ENCODE results near the gene SLC16A5.

Gene SLC16A5

DNA sequence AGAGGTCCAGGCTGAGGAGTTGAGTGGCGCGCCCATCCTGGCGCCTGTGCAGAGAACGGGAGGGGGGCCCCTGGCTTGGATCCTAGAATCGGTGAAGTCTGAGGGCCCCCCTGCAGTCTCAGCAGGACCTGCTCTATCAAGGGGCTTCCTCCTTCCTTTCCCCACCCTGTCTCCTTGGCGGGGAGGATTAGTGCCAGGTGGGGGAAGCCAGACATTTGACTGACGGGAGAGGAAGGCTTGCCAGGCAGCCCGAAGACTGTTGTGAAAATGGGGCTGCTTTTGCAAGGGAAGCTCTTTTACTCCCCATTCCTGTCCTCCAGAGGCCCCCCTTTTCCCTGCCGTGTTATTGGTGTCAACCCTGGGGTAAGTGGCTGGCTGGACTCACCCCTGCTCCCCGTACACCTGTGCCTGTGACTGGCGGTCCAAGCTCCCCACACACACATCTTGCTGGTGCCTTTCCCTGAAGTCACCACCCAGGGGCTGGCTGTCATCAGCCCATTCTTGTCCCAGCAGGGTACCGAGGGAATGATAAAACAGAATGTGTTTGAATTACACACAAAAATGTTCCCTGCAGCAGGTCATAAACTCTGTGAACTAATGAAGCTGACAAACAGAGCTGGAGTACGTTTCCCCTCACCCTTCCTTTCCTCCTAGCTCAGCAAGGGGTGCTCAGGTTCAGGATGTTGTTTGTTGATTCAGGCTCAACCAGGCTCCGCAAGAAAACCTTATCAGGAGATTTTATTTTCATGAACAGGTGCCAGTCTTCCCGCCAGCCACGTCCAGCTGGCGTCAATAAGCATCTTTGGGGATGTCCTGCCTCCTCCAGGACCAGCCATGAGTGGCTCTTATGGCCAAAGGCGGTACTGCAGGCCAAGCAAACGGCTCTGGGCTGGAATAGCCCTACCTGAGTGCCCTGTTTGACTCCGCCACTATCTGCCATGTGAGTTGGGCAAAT, 17.6 kb downstream of the SLC16A5 start:
- H3K4me3 ChIP-seq (ENCODE audit: low read depth, low read length) = no peak overlapping the region
- TF ChIP-seq POLR2A (IDR thresholded peaks at IDR 0.05; ENCODE audit: extremely low read depth, insufficient read length) (no peak), MYC (IDR thresholded peaks at IDR 0.05; ENCODE audit: low read depth, low read length) (no peak)
- TF ChIP-seq, protein P1, sequence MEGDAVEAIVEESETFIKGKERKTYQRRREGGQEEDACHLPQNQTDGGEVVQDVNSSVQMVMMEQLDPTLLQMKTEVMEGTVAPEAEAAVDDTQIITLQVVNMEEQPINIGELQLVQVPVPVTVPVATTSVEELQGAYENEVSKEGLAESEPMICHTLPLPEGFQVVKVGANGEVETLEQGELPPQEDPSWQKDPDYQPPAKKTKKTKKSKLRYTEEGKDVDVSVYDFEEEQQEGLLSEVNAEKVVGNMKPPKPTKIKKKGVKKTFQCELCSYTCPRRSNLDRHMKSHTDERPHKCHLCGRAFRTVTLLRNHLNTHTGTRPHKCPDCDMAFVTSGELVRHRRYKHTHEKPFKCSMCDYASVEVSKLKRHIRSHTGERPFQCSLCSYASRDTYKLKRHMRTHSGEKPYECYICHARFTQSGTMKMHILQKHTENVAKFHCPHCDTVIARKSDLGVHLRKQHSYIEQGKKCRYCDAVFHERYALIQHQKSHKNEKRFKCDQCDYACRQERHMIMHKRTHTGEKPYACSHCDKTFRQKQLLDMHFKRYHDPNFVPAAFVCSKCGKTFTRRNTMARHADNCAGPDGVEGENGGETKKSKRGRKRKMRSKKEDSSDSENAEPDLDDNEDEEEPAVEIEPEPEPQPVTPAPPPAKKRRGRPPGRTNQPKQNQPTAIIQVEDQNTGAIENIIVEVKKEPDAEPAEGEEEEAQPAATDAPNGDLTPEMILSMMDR (IDR thresholded peaks at IDR 0.05; ENCODE audit: low read depth, low read length) = peak; percentile 77
- TF ChIP-seq, protein P2, sequence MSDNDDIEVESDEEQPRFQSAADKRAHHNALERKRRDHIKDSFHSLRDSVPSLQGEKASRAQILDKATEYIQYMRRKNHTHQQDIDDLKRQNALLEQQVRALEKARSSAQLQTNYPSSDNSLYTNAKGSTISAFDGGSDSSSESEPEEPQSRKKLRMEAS (IDR thresholded peaks at IDR 0.05; ENCODE audit: low read depth, low read length) = no peak
- DNase-seq (ENCODE audit: low read depth) = peak; percentile 47

DNA sequence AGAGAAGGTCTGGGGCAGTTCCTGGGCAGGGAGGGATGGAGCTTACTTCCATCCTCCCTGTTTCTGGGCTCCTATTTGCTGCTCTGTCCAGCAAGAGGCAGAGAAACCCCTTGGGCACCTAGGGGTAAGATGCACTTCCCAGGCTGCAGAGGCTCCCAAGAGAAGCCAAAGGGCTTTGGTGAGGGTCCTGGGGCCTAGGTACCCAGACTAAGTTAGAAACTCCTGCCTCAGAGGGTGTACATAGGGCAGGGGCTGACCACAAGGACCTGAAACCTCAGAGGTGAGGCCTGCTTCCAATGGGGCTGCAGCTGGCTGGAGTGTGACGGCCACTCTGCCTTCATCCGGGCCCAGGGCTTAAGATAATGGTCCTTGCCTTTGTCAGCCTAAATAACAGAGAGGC, 20.4 kb downstream of the SLC16A5 start:
- no peak for DNase-seq (ENCODE audit: low read depth)
- H3K4me3 ChIP-seq (ENCODE audit: low read depth, low read length) = no peak overlapping the region
- no peak for TF ChIP-seq POLR2A (IDR thresholded peaks at IDR 0.05; ENCODE audit: extremely low read depth, insufficient read length)
- TF ChIP-seq, protein P2 (IDR thresholded peaks at IDR 0.05; ENCODE audit: low read depth, low read length) = no peak

GRCh38 chr17:75109046-75109406, 21.3 kb downstream of the SLC16A5 start:
- peak overlapping the region; percentile 86 for H3K4me3 ChIP-seq (ENCODE audit: low read depth, low read length)
- no peak for DNase-seq (ENCODE audit: low read depth)
- TF ChIP-seq, protein P1 (IDR thresholded peaks at IDR 0.05; ENCODE audit: low read depth, low read length) = no peak
- TF ChIP-seq MYC (IDR thresholded peaks at IDR 0.05; ENCODE audit: low read depth, low read length) = no peak

DNA sequence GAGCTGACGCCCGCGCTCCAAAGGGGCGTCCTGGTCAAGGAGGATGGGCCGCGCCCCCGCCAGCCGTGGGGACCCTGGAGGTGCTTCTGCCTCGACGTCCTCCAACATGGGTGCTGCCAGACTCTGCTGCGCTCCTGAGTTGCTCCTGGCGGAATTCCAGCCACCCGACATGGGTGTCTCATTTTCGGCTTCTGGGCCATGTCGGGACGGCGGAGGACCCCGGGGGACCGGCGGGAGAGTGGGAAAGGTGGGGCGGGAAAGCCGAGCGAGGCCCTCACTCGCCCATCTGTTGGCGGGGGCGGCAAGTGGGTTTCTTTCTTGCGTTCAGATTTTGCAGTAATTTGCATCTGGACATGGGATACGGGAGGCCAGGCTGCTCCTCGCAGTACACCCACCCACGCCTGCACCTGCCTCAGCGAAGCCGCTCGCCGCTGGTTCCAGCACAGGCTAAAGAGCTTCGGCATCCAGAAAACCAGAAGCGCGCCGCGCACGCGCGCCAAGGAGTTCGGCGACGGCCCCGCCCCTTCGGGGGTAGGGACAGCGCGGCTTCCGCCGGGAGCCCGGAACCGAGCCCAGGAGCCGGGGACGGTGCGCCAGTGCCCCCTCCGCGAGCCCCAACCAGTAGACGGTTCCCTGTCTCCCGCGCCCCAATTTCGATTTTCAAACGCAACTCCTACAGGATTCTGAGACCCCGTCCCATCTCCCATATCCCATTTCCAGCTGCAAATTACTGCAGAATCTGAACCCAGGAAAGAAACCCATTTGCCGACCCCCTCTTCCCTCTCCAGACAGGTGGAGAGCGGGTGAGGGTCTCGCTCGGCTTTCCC, 21.9 kb downstream of the SLC16A5 start, which contains the start of gene ARMC7:
ARMC7 (plus strand) TSS at position 563 of the 827 bp plus-strand sequence. CDS start 320 bp downstream, outside the sequence.
- H3K4me3 ChIP-seq (ENCODE audit: low read depth, low read length) = peak within 1 kb of the TSS; percentile 86
- no peak; the same call in 1 of the 2 replicates for TF ChIP-seq MYC (IDR thresholded peaks at IDR 0.05; ENCODE audit: low read depth, low read length)
- TF ChIP-seq, protein P2 (IDR thresholded peaks at IDR 0.05; ENCODE audit: low read depth, low read length) = peak; percentile 15; the same call in 1 of the 2 replicates
- peak; percentile 74 for TF ChIP-seq POLR2A (IDR thresholded peaks at IDR 0.05; ENCODE audit: extremely low read depth, insufficient read length)
- DNase-seq (ENCODE audit: low read depth) = peak; percentile 88

DNA sequence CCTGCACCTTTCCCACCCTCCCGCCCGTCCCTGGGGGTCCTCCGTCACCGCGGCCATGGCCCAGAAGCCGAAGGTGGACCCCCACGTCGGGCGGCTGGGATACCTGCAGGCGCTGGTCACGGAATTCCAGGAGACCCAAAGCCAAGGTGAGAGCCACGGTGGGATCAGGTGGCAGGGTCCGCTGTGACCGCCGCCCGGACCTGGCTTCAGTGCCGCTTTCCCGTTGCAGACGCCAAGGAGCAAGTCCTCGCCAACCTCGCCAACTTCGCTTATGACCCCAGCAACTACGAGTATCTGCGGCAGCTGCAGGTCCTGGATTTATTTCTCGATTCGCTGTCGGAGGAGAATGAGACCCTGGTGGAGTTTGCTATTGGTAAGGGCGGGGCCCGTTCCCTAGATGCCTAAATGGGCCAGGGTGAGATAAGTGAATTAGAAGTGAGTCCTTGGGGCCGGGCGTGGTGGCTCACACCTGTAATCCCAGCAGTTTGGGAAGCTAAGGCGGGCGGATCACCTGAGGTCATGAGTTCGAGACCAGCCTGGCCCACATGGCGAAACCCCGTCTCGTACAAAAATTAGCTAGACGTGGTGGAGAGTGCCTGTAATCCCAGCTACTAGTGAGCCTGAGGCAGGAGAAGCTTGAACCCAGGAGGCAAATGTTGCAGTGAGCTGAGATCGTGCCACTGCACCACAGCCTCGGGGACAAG, 22.6 kb downstream of the SLC16A5 start:
- TF ChIP-seq MYC (IDR thresholded peaks at IDR 0.05; ENCODE audit: low read depth, low read length) = no peak
- TF ChIP-seq POLR2A (IDR thresholded peaks at IDR 0.05; ENCODE audit: extremely low read depth, insufficient read length) = no peak
- TF ChIP-seq, protein P1 (IDR thresholded peaks at IDR 0.05; ENCODE audit: low read depth, low read length) = no peak
- TF ChIP-seq, protein P2 (IDR thresholded peaks at IDR 0.05; ENCODE audit: low read depth, low read length) = no peak
- H3K4me3 ChIP-seq (ENCODE audit: low read depth, low read length) = peak overlapping the region; percentile 86
- no peak for DNase-seq (ENCODE audit: low read depth)

- no peak overlapping the region for H3K4me3 ChIP-seq (ENCODE audit: low read depth, low read length)
- DNase-seq (ENCODE audit: low read depth) = no peak
- TF ChIP-seq, protein P1 (IDR thresholded peaks at IDR 0.05; ENCODE audit: low read depth, low read length) = no peak
- no peak for TF ChIP-seq MYC (IDR thresholded peaks at IDR 0.05; ENCODE audit: low read depth, low read length)
- TF ChIP-seq, protein P2 (IDR thresholded peaks at IDR 0.05; ENCODE audit: low read depth, low read length) = no peak
- no peak for TF ChIP-seq POLR2A (IDR thresholded peaks at IDR 0.05; ENCODE audit: extremely low read depth, insufficient read length)
Measured at GRCh38 chr17:75111777-75112335, 24.1 kb downstream of the SLC16A5 start.

All from NB4 (cell line).